Mesothelial cell of epicardium (in vitro differentiated cells): ENCODE data around the gene IPCEF1. TPM values are rescaled to one million over a fixed set of nuclear protein-coding genes. Genes with fewer than 3 reads are reported as not detected.
"Not testable (repeated sequence)": the region's sequence is repeated elsewhere in the genome, so short reads cannot be mapped to it uniquely, and the experiment has no call there.

Experiments
- DNase-seq, 2 experiments: peaks; one replicate each; pipeline ENCODE4 v3.0.0; 2021; ENCODE audit warnings: low spot score in 2 of 2; ENCODE audit not compliant: unreplicated experiment in 2 of 2
- H3K27ac Mint-ChIP-seq: 2 replicates; pipeline ENCODE4 v1.8.0; 2021; ENCODE audit warnings: mixed read lengths
- H3K27me3 Mint-ChIP-seq: 2 replicates; pipeline ENCODE4 v1.8.0; 2021; ENCODE audit warnings: low read depth, mixed read lengths
- H3K36me3 Mint-ChIP-seq: 2 replicates; pipeline ENCODE4 v1.8.0; 2021; ENCODE audit warnings: mixed read lengths
- H3K4me1 Mint-ChIP-seq: 2 replicates; pipeline ENCODE4 v1.8.0; 2021; ENCODE audit warnings: mixed read lengths
- H3K4me3 Mint-ChIP-seq: 2 replicates; pipeline ENCODE4 v1.8.0; 2021; ENCODE audit warnings: mild to moderate bottlenecking, moderate library complexity, mixed read lengths
- H3K9me3 Mint-ChIP-seq: 2 replicates; pipeline ENCODE4 v1.8.0; 2021; ENCODE audit warnings: mixed read lengths
- CTCF ChIP-seq: fragments of 200-600 bp; sonication (generic); IDR thresholded peaks from one replicate; pipeline ENCODE4 v1.5.0; 2021; ENCODE audit warnings: antibody characterized with exemption; ENCODE audit not compliant: unreplicated experiment
- total RNA-seq: library from RNA; stranded (reverse); gene quantifications from 3 replicates; pipeline ENCODE4 v1.2.1, GENCODE V29; 2021

The IPCEF1 gene
- total RNA-seq, 1 donor from 2014 or later, result 0.76 TPM

- no peak overlapping the region for H3K27ac Mint-ChIP-seq
- no peaks in the 10 kb centered on the region for H3K27me3 Mint-ChIP-seq
- H3K4me1 Mint-ChIP-seq, result peaks cover 5% of the 10 kb centered on the region
- no peak for TF ChIP-seq CTCF
- H3K36me3 Mint-ChIP-seq, result no peaks in the 10 kb centered on the region
- no peak overlapping the region for H3K4me3 Mint-ChIP-seq
- H3K9me3 Mint-ChIP-seq, result no peaks in the 10 kb centered on the region
- DNase-seq, result no peak
Measured at GRCh38 chr6:154241581-154241980, 115.0 kb downstream of the IPCEF1 start.

- H3K27me3 Mint-ChIP-seq, H3K9me3 Mint-ChIP-seq, H3K4me3 Mint-ChIP-seq, H3K36me3 Mint-ChIP-seq, DNase-seq, H3K27ac Mint-ChIP-seq, H3K4me1 Mint-ChIP-seq: not testable (repeated sequence)
Measured at GRCh38 chr6:154241061-154241460, 115.5 kb downstream of the IPCEF1 start.

DNA sequence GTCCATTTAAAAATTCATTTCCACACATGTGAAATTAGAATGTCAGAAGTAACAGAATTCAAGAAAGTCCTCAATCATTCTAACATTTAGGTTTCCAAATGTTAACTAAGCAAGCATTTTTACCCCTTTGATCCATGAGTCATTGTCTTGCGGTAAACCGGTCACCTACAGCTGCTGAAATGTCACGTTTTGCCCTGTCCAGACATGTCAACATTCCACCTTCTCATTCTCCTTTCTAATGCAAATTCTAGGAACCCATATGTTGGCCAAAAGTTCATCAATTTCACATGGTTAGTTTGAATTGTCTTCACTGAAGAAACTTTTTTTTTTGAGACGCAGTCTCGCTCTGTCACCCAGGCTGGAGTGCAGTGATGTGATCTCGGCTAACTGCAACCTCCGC lies 117.2 kb downstream of the IPCEF1 start:
- Mint-ChIP-seq H3K9me3 (no peaks in the 10 kb centered on the region), H3K36me3 (no peaks in the 10 kb centered on the region), H3K27me3 (no peaks in the 10 kb centered on the region), H3K4me3 (no peak overlapping the region), H3K27ac (no peak overlapping the region), H3K4me1 (no peaks in the 10 kb centered on the region)
- no peak for DNase-seq
- TF ChIP-seq CTCF, result no peak

DNA sequence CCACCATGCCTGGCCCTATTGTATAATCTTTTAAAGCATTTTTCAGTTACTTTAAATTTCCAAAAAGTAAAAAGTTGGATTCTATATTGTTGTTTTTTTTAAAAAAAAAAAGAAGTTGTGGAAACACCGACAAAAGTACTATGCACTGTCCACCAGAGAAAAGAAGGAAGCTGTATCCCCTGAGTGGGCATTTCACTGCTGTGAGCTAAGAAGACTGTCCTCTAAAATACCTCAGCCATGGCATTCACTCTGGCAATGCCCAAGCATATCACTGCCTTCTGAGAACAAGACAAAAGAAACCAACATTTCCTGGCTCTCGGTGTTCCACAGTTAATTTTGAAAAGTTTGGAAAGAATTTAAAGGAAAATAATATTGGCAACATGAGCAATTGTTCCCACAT lies 117.8 kb downstream of the IPCEF1 start:
- Mint-ChIP-seq H3K4me1 (no peaks in the 10 kb centered on the region), H3K9me3 (no peaks in the 10 kb centered on the region), H3K27ac (no peak overlapping the region), H3K27me3 (no peaks in the 10 kb centered on the region), H3K4me3 (no peak overlapping the region), H3K36me3 (no peaks in the 10 kb centered on the region)
- no peak for TF ChIP-seq CTCF
- DNase-seq, result no peak

GRCh38 chr6:154236646-154237301 lies 119.8 kb downstream of the IPCEF1 start:
- no peak for DNase-seq
- TF ChIP-seq CTCF, result no peak
- Mint-ChIP-seq H3K4me1 (no peaks in the 10 kb centered on the region), H3K9me3 (no peaks in the 10 kb centered on the region), H3K4me3 (no peak overlapping the region), H3K27me3 (no peaks in the 10 kb centered on the region), H3K27ac (no peak overlapping the region), H3K36me3 (no peaks in the 10 kb centered on the region)

GRCh38 chr6:154234019-154234772 lies 122.4 kb downstream of the IPCEF1 start:
- H3K27me3 Mint-ChIP-seq, result no peaks in the 10 kb centered on the region
- H3K4me3 Mint-ChIP-seq, result no peak overlapping the region
- no peak for TF ChIP-seq CTCF
- no peaks in the 10 kb centered on the region for H3K9me3 Mint-ChIP-seq
- no peak overlapping the region for H3K27ac Mint-ChIP-seq
- DNase-seq, result no peak
- H3K36me3 Mint-ChIP-seq, result no peaks in the 10 kb centered on the region
- no peaks in the 10 kb centered on the region for H3K4me1 Mint-ChIP-seq
